ENCODE results near the gene IPCEF1.

GRCh38 chr6:154247119-154247861 lies 109.3 kb downstream of the IPCEF1 start:
- TF ChIP-seq CTCF (IDR thresholded peaks at IDR 0.05) (no peak), POLR2A (IDR thresholded peaks at IDR 0.05) (no peak)

Data from testis (tissue), 2 donors.